ENCODE measurements around the gene TPK1. TPM values are rescaled to one million over a fixed set of nuclear protein-coding genes. Genes with fewer than 3 reads are reported as not detected.

Gene TPK1
- total RNA-seq, 1 donor from 2014 or later = 4.0 TPM

DNA sequence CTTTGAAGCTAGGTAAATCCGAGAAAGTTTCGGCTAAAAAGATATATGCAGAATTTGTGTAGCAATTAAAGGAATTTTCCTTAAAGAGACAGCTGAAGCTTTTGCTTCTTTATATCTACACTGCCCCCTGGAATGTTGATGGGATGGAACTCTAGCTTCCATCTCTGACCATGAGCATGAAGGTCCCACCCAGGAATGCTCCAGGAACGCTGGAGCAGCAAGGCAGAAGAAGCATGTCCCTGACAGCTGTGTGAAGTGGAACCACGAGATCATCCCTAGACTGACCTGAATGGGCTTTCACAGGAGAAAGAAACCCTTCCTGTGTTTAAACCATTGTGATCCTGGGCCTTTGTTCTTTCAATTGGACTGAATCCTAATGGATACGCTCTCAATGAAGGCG lies 332.6 kb downstream of the TPK1 start:
- H3K4me3 Mint-ChIP-seq = no peak overlapping the region
- H3K9me3 Mint-ChIP-seq = no peaks in the 10 kb centered on the region
- no peak for DNase-seq (ENCODE audit: low read depth, low spot score)
- TF ChIP-seq, protein P1, sequence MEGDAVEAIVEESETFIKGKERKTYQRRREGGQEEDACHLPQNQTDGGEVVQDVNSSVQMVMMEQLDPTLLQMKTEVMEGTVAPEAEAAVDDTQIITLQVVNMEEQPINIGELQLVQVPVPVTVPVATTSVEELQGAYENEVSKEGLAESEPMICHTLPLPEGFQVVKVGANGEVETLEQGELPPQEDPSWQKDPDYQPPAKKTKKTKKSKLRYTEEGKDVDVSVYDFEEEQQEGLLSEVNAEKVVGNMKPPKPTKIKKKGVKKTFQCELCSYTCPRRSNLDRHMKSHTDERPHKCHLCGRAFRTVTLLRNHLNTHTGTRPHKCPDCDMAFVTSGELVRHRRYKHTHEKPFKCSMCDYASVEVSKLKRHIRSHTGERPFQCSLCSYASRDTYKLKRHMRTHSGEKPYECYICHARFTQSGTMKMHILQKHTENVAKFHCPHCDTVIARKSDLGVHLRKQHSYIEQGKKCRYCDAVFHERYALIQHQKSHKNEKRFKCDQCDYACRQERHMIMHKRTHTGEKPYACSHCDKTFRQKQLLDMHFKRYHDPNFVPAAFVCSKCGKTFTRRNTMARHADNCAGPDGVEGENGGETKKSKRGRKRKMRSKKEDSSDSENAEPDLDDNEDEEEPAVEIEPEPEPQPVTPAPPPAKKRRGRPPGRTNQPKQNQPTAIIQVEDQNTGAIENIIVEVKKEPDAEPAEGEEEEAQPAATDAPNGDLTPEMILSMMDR (conservative IDR thresholded peaks at IDR 0.05) = no peak
- peaks cover 6% of the 10 kb centered on the region for H3K4me1 Mint-ChIP-seq
- no peaks in the 10 kb centered on the region for H3K36me3 Mint-ChIP-seq (ENCODE audit: low read depth)
- H3K27ac Mint-ChIP-seq (ENCODE audit: unreplicated experiment) = no peak overlapping the region
- no peaks in the 10 kb centered on the region for H3K27me3 Mint-ChIP-seq (ENCODE audit: low read depth)

GRCh38 chr7:144500225-144500624 lies 335.6 kb downstream of the TPK1 start:
- no peaks in the 10 kb centered on the region for H3K27me3 Mint-ChIP-seq (ENCODE audit: low read depth)
- H3K9me3 Mint-ChIP-seq = no peaks in the 10 kb centered on the region
- H3K27ac Mint-ChIP-seq (ENCODE audit: unreplicated experiment) = no peak overlapping the region

DNA sequence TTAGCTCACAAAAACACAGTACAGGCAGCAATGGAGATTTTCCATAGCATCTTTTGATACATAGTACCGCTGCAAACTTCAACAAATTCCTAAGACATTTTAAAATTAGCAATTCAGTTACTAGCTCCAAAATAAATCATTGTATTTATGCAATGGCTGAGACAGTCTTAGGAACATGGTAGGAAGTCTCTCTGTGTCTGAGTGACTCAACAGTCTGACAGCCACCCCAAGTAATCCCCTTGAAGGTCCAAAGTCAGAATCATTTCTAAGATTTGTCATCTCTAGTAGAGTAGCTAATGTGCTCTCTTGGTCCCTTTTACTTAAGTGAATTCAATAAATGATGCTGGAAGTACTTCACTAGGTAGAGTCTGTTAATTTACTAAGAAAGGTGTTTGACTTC lies 338.6 kb downstream of the TPK1 start:
- H3K4me3 Mint-ChIP-seq = no peak overlapping the region
- H3K9me3 Mint-ChIP-seq = peaks cover 3% of the 10 kb centered on the region

More at GRCh38 chr7:144500225-144500624, 335.6 kb downstream of the TPK1 start:
- Mint-ChIP-seq H3K36me3 (ENCODE audit: low read depth) (no peaks in the 10 kb centered on the region), H3K4me1 (peaks cover 6% of the 10 kb centered on the region), H3K4me3 (no peak overlapping the region)
- no peak for DNase-seq (ENCODE audit: low read depth, low spot score)
- TF ChIP-seq, protein P1 (conservative IDR thresholded peaks at IDR 0.05) = no peak

DNA sequence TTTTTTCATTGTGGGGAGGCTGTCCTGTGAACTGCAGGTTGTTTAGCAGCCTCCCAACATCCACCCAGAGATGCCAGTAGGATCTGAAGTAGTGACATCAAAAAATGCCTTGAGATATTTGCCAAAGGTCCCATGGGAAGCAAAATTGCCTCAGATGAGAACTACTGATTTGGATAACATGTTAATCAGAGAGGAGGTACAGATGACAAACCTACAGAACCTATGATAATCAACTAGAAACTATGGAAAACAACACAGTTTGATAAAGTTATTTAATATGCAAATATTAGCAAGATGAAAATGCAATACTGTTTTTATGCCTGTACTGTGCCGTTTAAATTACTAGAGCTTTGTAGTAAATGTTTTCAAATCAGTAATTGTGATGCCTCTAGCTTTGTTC lies 341.5 kb downstream of the TPK1 start:
- Mint-ChIP-seq H3K27me3 (ENCODE audit: low read depth) (no peaks in the 10 kb centered on the region), H3K36me3 (ENCODE audit: low read depth) (no peaks in the 10 kb centered on the region), H3K4me3 (no peak overlapping the region)

More for the DNA sequence above, 338.6 kb downstream of the TPK1 start:
- Mint-ChIP-seq H3K27ac (ENCODE audit: unreplicated experiment) (no peak overlapping the region), H3K4me1 (no peaks in the 10 kb centered on the region), H3K27me3 (ENCODE audit: low read depth) (no peaks in the 10 kb centered on the region), H3K36me3 (ENCODE audit: low read depth) (no peaks in the 10 kb centered on the region)
- TF ChIP-seq, protein P1 (conservative IDR thresholded peaks at IDR 0.05) = no peak
- no peak for DNase-seq (ENCODE audit: low read depth, low spot score)

DNA sequence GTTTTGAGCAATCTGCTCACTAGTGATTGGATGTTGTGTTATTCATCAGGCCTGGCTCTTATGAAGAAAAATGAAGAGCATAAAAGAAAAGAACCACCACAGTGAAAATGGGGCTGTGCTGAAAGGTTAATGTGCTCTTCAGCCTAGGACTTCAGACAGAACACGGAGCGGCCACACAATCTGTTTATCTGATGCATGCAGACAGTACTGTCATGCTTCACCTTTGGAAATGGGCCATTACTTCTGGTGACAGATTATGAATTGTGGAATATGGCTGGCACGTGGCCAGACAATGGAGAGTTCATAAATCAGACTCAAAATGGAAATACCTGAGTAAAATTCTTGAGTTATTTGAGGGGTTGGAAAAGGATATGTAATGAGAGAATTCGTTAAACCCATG lies 346.3 kb downstream of the TPK1 start:
- H3K4me3 Mint-ChIP-seq = no peak overlapping the region
- TF ChIP-seq, protein P1 (conservative IDR thresholded peaks at IDR 0.05) = no peak
- H3K9me3 Mint-ChIP-seq = peaks cover 3% of the 10 kb centered on the region
- no peak overlapping the region for H3K27ac Mint-ChIP-seq (ENCODE audit: unreplicated experiment)
- H3K36me3 Mint-ChIP-seq (ENCODE audit: low read depth) = no peaks in the 10 kb centered on the region
- peaks cover 7% of the 10 kb centered on the region for H3K4me1 Mint-ChIP-seq
- no peaks in the 10 kb centered on the region for H3K27me3 Mint-ChIP-seq (ENCODE audit: low read depth)
- no peak for DNase-seq (ENCODE audit: low read depth, low spot score)

More for the DNA sequence above, 341.5 kb downstream of the TPK1 start:
- no peaks in the 10 kb centered on the region for H3K4me1 Mint-ChIP-seq
- TF ChIP-seq, protein P1 (conservative IDR thresholded peaks at IDR 0.05) = no peak
- peaks cover 3% of the 10 kb centered on the region for H3K9me3 Mint-ChIP-seq
- no peak overlapping the region for H3K27ac Mint-ChIP-seq (ENCODE audit: unreplicated experiment)
- DNase-seq (ENCODE audit: low read depth, low spot score) = no peak

- no peak for DNase-seq (ENCODE audit: low read depth, low spot score)
- TF ChIP-seq, protein P1 (conservative IDR thresholded peaks at IDR 0.05) = no peak
- H3K27me3 Mint-ChIP-seq (ENCODE audit: low read depth) = no peaks in the 10 kb centered on the region
- no peak overlapping the region for H3K4me3 Mint-ChIP-seq
- H3K9me3 Mint-ChIP-seq = peaks cover 6% of the 10 kb centered on the region
- H3K27ac Mint-ChIP-seq (ENCODE audit: unreplicated experiment) = no peak overlapping the region
- peaks cover 7% of the 10 kb centered on the region for H3K4me1 Mint-ChIP-seq
- H3K36me3 Mint-ChIP-seq (ENCODE audit: low read depth) = no peaks in the 10 kb centered on the region
Measured at GRCh38 chr7:144488977-144489376, 346.9 kb downstream of the TPK1 start.
